ENCODE data around the gene HIPK3. TPM values are rescaled to one million over a fixed set of nuclear protein-coding genes. Genes with fewer than 3 reads are reported as not detected.

HIPK3 gene
- total and polyA plus RNA-seq, 10 of the 15 experiments (the other 5 are each of a cell fraction or from before 2014, with no cell fraction given) = 3.4 to 26.5 (median 13.6) TPM

DNA sequence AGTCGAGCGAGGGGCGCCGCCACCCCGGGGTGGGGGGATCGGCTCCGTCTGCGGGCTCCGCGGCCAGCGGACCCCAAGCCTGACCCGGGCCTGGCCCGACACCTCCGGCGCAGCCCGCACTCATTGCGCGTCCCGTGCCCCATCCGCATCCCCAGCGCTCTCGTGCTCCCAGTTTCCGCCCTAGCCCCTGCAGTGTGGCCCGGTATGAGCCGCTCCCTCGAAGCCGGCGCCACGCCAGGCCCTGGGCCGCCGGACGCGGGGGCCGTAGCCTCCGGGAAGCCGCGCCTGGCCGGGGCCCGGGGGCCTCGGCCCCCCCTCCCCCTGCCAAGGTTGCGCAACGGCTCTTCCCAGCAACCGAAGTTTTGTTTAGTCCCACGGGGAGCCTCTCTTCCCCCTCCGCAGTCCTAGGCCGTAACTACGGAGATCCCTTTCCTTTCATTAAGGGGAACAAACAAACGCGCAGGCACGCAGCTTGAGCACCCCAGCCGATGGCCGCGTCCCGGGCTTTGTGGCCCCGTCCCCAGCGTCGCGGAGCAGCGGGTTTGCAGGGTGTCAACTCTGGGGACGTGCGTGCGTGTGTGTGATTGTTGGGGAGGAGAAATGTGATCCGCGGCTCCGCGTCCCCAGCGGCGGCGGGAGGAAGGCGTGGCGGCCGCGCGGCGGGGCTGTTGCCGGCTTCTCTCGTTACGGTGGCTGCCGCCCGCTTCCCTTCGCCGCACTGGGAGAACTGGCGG, 883 bp downstream of the HIPK3 start (continued):
- TF ChIP-seq, protein P1, sequence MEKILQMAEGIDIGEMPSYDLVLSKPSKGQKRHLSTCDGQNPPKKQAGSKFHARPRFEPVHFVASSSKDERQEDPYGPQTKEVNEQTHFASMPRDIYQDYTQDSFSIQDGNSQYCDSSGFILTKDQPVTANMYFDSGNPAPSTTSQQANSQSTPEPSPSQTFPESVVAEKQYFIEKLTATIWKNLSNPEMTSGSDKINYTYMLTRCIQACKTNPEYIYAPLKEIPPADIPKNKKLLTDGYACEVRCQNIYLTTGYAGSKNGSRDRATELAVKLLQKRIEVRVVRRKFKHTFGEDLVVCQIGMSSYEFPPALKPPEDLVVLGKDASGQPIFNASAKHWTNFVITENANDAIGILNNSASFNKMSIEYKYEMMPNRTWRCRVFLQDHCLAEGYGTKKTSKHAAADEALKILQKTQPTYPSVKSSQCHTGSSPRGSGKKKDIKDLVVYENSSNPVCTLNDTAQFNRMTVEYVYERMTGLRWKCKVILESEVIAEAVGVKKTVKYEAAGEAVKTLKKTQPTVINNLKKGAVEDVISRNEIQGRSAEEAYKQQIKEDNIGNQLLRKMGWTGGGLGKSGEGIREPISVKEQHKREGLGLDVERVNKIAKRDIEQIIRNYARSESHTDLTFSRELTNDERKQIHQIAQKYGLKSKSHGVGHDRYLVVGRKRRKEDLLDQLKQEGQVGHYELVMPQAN (conservative IDR thresholded peaks at IDR 0.05) = peak; percentile 29; the same call in 1 of the 2 replicates
- TF ChIP-seq MYC (IDR thresholded peaks at IDR 0.05; ENCODE audit: insufficient read depth, insufficient read length, insufficient replicate concordance, low read length, severe bottlenecking) = no peak
- TF ChIP-seq BRCA1 (IDR thresholded peaks at IDR 0.05; ENCODE audit: low read depth, low read length) = no peak
- no peak for TF ChIP-seq FOXM1 (IDR thresholded peaks at IDR 0.05; ENCODE audit: low read depth, low read length)
- TF ChIP-seq, protein P2, sequence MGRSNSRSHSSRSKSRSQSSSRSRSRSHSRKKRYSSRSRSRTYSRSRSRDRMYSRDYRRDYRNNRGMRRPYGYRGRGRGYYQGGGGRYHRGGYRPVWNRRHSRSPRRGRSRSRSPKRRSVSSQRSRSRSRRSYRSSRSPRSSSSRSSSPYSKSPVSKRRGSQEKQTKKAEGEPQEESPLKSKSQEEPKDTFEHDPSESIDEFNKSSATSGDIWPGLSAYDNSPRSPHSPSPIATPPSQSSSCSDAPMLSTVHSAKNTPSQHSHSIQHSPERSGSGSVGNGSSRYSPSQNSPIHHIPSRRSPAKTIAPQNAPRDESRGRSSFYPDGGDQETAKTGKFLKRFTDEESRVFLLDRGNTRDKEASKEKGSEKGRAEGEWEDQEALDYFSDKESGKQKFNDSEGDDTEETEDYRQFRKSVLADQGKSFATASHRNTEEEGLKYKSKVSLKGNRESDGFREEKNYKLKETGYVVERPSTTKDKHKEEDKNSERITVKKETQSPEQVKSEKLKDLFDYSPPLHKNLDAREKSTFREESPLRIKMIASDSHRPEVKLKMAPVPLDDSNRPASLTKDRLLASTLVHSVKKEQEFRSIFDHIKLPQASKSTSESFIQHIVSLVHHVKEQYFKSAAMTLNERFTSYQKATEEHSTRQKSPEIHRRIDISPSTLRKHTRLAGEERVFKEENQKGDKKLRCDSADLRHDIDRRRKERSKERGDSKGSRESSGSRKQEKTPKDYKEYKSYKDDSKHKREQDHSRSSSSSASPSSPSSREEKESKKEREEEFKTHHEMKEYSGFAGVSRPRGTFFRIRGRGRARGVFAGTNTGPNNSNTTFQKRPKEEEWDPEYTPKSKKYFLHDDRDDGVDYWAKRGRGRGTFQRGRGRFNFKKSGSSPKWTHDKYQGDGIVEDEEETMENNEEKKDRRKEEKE (IDR thresholded peaks at IDR 0.05) = no peak
- TF ChIP-seq, protein P3, sequence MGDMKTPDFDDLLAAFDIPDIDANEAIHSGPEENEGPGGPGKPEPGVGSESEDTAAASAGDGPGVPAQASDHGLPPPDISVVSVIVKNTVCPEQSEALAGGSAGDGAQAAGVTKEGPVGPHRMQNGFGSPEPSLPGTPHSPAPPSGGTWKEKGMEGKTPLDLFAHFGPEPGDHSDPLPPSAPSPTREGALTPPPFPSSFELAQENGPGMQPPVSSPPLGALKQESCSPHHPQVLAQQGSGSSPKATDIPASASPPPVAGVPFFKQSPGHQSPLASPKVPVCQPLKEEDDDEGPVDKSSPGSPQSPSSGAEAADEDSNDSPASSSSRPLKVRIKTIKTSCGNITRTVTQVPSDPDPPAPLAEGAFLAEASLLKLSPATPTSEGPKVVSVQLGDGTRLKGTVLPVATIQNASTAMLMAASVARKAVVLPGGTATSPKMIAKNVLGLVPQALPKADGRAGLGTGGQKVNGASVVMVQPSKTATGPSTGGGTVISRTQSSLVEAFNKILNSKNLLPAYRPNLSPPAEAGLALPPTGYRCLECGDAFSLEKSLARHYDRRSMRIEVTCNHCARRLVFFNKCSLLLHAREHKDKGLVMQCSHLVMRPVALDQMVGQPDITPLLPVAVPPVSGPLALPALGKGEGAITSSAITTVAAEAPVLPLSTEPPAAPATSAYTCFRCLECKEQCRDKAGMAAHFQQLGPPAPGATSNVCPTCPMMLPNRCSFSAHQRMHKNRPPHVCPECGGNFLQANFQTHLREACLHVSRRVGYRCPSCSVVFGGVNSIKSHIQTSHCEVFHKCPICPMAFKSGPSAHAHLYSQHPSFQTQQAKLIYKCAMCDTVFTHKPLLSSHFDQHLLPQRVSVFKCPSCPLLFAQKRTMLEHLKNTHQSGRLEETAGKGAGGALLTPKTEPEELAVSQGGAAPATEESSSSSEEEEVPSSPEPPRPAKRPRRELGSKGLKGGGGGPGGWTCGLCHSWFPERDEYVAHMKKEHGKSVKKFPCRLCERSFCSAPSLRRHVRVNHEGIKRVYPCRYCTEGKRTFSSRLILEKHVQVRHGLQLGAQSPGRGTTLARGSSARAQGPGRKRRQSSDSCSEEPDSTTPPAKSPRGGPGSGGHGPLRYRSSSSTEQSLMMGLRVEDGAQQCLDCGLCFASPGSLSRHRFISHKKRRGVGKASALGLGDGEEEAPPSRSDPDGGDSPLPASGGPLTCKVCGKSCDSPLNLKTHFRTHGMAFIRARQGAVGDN (IDR thresholded peaks at IDR 0.05) = 0 out of 2 replicates have a peak, but pooled peaks have one; percentile 26
- TF ChIP-seq, protein P4, sequence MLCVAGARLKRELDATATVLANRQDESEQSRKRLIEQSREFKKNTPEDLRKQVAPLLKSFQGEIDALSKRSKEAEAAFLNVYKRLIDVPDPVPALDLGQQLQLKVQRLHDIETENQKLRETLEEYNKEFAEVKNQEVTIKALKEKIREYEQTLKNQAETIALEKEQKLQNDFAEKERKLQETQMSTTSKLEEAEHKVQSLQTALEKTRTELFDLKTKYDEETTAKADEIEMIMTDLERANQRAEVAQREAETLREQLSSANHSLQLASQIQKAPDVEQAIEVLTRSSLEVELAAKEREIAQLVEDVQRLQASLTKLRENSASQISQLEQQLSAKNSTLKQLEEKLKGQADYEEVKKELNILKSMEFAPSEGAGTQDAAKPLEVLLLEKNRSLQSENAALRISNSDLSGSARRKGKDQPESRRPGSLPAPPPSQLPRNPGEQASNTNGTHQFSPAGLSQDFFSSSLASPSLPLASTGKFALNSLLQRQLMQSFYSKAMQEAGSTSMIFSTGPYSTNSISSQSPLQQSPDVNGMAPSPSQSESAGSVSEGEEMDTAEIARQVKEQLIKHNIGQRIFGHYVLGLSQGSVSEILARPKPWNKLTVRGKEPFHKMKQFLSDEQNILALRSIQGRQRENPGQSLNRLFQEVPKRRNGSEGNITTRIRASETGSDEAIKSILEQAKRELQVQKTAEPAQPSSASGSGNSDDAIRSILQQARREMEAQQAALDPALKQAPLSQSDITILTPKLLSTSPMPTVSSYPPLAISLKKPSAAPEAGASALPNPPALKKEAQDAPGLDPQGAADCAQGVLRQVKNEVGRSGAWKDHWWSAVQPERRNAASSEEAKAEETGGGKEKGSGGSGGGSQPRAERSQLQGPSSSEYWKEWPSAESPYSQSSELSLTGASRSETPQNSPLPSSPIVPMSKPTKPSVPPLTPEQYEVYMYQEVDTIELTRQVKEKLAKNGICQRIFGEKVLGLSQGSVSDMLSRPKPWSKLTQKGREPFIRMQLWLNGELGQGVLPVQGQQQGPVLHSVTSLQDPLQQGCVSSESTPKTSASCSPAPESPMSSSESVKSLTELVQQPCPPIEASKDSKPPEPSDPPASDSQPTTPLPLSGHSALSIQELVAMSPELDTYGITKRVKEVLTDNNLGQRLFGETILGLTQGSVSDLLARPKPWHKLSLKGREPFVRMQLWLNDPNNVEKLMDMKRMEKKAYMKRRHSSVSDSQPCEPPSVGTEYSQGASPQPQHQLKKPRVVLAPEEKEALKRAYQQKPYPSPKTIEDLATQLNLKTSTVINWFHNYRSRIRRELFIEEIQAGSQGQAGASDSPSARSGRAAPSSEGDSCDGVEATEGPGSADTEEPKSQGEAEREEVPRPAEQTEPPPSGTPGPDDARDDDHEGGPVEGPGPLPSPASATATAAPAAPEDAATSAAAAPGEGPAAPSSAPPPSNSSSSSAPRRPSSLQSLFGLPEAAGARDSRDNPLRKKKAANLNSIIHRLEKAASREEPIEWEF (IDR thresholded peaks at IDR 0.05; ENCODE audit: insufficient replicate concordance, low read depth, low read length) = no peak
- 0 out of 3 replicates have a peak, but pooled peaks of 1 of the 2 experiments have one; percentile 45 for TF ChIP-seq EGR1 (IDR thresholded peaks at IDR 0.05; ENCODE audit: borderline replicate concordance in 1 of 2, low read depth in 2 of 2, low read length in 2 of 2)
- TF ChIP-seq SP1 (IDR thresholded peaks at IDR 0.05; ENCODE audit: low read depth, low read length) = peak; percentile 19
- TF ChIP-seq ATF7 (IDR thresholded peaks at IDR 0.05; ENCODE audit: low read depth) = no peak
